GM12872 (cell line): ENCODE results near the gene GAS7.

ENCODE experiments used
- TF ChIP-seq, protein P1 (sequence below): IDR thresholded peaks from 3 replicates; pipeline ENCODE4 v1.5.1; 2011; ENCODE audit warnings: low read depth, mild to moderate bottlenecking, low read length, moderate library complexity; ENCODE audit not compliant: insufficient read depth

The GAS7 gene

DNA sequence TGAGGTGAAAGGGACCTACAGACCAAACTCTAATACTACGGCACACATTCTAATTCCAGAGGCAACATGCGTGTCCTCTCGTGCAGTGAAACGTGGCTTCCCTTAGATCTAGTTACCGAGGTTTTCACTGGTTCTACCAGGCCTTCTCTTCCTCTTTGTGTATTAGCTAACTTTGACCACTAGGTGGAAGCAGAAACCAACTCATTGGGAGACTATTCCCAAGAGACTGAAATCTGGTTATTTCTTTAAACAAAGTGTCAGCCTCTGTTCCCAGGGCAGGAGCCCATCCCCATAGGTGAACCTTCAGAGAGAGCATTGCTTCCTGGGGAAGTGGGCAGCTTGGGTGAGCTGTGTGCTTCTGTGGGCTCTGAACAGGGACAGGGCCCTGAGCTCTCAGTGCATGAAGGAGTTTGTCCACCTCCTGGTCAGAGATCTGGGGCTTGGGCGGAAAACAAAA, 273.6 kb downstream of the GAS7 start:
- TF ChIP-seq, protein P1, sequence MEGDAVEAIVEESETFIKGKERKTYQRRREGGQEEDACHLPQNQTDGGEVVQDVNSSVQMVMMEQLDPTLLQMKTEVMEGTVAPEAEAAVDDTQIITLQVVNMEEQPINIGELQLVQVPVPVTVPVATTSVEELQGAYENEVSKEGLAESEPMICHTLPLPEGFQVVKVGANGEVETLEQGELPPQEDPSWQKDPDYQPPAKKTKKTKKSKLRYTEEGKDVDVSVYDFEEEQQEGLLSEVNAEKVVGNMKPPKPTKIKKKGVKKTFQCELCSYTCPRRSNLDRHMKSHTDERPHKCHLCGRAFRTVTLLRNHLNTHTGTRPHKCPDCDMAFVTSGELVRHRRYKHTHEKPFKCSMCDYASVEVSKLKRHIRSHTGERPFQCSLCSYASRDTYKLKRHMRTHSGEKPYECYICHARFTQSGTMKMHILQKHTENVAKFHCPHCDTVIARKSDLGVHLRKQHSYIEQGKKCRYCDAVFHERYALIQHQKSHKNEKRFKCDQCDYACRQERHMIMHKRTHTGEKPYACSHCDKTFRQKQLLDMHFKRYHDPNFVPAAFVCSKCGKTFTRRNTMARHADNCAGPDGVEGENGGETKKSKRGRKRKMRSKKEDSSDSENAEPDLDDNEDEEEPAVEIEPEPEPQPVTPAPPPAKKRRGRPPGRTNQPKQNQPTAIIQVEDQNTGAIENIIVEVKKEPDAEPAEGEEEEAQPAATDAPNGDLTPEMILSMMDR, result peak; percentile 79

DNA sequence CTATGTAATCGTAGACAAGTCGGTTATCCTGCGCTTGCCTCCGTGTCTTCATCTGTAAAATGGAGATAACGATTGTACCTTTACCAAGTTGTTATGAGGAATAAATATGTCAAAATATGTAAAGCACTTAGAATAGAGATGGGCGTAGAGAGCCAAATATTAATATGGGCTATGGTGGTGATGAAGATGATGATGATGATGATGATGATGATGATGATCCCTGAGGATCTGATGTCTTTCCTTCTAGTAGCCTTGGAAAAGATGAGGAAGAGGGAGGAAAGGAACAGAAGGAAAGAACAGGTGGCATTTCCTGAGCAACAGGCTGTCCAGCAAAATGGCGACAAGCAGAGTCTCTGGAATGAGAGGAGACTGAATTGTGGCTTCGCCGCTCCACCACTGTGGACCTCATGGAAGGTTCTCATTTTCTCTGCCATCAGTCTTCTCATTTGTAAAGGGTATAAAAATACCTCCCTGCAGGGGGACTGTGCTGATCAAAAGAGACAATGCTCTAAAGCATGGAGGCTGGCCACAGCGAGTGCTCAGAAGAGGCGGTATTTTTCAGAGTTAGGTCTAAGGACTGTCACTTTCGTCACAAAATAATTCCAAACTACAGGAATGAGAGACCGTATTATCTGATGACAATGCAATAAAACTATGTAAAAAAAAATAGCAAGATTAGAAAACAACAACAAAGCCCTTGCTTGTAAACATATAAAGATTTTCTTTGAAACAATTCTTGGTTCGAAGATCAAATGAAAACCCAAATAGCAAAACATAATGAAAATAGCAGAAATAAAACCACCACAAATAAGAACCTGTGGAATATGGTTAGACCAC, 276.2 kb downstream of the GAS7 start:
- TF ChIP-seq, protein P1, result no peak

DNA sequence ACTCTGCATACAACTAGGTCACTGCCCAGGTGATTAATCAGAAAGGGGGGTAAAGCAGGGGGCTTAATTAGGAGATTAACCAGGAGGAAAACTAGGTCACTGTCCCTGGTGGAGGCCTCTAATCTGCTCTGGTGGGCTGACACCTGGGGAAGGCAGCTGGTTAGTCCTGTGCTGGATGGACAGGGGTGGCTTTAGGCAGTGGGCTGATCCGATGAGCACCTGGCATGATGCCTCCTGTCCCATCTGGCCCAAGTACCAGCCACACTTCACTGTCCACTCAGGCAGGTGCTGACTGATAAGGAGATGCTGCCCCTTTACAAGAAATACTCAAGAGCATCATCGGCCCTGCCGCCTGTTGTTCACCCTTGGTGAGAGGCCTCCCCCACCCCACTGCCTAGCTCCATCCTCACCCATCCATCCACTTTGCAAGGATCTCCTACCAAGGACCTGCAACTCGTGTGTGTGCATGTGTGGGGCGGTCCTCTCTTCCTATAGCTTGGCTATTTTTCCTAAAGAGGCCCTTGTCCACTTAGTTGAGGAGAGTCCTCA, 279.5 kb downstream of the GAS7 start:
- TF ChIP-seq, protein P1, result no peak

DNA sequence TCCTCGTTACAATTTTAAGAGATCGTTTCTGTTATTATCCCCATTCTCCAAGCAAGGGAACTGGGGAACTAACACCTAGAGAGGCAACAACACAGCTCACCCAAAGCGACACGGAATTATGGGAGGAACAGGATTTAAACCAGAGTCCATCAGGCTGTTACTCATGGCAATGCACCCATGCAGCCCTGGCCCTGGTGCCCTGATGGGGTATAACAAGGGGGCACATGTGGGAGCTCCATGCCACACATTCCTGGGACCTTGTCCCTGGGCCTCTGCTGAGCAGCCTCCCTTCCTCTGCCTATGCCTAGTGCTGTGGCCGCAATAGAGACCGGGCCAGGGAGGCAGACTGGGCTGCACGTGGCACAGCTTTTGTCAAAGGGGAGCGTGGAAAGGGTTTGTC, 280.1 kb downstream of the GAS7 start:
- TF ChIP-seq, protein P1, result no peak

DNA sequence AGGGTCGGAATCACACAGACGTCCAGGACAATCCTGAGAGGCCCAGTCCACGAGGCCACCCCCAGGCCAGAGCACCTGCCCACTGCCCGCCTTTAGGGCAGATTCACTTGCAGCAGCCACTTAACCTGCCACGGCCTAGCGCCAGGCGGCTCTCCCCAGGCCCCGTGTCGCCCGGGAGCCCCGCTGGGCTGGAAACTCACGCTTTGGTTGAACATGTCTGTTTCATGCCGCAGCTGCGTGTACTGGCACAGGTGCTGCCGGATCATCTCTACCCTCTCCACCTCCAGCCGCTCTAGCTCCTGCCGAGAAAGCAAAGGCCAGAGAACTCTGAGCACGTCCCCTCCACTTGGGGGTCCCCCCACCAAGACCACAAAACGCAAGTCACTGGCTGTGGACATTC, 280.6 kb downstream of the GAS7 start:
- TF ChIP-seq, protein P1, result no peak

DNA sequence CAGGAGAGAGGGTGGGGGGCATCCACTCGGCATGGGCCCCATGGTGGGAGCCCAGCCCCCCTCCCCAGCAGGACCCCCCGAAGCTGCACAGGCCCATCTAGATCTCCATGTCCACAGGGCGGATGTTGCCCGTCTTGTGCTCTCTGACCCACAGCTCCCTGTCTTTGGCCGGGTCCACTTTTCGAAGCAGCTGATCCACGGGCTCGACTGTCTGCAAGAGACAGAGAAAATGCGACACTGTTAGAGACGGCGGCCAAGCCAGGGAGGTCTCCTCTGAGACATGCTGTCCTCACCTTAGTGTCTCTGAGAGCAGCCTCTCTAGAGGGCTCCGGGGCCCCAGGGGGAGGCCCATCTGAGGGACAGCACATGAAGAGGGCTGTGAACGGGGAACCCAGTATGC, 281.3 kb downstream of the GAS7 start:
- TF ChIP-seq, protein P1, result no peak

DNA sequence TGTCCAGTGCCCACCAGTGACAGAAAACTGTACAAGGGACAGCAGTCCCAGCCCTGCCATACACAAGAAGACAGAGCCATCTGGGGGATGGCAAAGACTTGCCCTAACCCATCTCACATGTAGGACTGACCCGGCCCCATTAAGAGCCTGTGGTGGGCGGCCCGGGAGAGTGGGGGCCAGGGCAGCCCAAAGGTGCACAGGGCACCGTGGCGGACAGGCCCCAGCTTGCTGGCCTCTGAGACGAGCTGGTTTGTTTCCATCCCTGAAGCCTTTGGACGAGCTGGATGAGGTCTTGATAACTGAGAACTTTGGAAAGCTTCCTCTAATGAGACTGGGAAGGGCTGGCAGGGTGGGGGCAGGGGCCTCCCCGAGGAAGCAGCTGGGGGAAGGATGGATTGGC, 282.3 kb downstream of the GAS7 start:
- TF ChIP-seq, protein P1, result no peak
